DMS79 treated with DMSO at 0.1 percent for 48 hours (cell line): Measurements from ENCODE around the gene CCDC142.
"Not testable (repeated sequence)": the region's sequence is repeated elsewhere in the genome, so short reads cannot be mapped to it uniquely, and the experiment has no call there.

Source experiments
- DNase-seq: peaks from one replicate; lab custom pipeline; 2025; lab: John Stamatoyannopoulos, UW

Gene CCDC142

DNA sequence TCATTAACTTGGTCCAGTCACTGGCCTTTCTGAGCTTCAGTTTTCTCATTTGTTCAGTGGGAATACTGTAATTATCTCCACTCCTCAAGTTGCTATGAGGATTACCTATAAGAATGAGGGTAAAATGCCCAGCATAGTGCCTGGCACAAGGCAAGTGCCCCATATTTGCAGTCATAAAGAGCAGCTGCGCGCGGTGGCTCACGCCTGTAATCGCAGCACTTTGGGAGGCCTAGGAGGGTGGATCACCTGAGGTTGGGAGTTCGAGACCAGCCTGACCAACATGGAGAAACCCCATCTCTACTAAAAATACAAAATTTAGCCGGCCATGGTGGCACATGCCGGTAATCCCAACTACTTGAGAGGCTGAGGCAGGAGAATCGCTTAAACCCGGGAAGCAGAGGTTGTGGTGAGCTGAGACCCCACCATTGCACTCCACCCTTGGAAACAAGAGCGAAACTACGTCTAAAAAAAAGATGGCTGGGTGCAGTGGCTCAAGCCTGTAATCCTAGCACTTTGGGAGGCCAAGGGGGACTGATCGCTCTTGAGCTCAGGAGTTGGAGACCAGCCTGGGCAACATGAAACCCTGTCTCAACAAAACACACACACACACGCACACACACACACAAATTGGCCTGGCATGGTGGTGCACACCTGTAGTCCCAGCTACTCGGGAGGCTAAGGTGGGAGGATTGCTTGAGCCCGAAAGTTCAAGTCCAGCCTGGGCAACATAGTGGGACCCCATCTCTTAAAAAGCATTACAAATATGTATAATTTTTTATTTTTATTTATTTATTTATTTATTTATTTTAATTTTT lies 40.1 kb downstream of the CCDC142 start:
- DNase-seq: not testable (repeated sequence)

DNA sequence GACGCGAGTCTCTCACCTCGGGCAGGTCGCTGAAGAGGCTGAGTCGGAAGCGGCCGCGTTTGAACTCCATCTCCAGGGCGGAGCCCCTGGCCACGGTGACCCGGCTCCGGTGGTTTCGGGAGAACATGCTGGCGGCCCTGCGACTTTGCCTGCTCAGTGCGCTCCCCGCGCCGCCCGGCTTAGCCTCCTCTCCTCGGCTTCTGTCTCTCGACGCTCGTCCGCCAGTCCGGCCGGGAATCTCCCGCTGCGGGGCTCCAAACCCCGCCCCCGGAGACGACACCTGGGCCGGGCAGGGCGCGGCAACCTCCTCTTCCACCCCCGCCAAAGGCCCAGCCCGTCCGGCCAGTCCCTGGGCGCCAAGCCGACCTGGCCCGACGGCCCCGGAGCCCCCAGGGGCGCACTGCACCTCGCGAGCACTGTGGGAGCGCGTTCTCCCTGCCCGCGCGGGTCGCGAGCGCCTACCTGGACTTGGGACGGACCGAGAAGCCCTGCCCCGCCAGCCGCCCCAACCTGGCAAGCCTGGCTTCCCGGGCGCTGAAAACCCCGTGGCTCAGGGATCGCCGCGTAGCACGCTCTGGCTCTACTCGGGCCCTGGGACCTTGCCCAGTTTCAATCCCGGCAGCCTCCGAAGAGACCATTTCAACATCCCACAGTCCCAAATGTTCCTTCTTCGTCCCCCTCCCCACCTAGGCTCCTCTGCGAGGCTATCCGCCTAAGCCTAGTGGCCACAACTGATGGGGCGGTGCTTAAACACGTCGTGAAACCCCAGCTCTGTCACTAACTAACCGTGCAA lies 40.9 kb downstream of the CCDC142 start, which contains the start of gene RTKN:
Gene RTKN (minus strand): TSS at position 248 of the 793 bp plus-strand sequence. CDS start 121 bp downstream, at position 127.
- DNase-seq: peak; percentile 38

DNA sequence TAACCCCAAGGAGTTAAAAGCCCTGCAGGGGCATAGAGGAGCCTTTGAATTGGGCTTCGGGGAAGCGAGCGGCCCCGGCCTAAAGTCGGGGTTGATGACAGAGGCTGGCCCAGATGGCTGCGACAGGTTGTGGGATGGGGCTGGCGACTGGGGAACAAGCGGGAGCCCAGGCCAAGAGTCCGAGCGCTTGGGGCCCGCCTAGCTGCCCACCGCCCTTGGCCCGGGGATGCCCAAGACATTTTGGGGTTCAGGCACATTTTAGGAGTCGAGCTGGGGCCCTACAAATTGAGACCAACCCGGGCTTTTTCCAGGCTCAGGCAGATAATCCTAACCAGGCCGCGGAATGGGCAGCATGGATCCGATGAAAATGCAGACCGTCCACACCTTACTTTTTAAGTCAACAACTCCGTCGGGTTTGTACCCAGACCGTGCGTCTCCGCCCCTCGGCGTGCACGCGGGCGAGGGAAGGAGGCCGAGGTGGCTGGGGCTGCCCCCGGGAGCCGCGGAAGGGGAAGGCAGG lies 41.6 kb downstream of the CCDC142 start:
- no peak for DNase-seq

DNA sequence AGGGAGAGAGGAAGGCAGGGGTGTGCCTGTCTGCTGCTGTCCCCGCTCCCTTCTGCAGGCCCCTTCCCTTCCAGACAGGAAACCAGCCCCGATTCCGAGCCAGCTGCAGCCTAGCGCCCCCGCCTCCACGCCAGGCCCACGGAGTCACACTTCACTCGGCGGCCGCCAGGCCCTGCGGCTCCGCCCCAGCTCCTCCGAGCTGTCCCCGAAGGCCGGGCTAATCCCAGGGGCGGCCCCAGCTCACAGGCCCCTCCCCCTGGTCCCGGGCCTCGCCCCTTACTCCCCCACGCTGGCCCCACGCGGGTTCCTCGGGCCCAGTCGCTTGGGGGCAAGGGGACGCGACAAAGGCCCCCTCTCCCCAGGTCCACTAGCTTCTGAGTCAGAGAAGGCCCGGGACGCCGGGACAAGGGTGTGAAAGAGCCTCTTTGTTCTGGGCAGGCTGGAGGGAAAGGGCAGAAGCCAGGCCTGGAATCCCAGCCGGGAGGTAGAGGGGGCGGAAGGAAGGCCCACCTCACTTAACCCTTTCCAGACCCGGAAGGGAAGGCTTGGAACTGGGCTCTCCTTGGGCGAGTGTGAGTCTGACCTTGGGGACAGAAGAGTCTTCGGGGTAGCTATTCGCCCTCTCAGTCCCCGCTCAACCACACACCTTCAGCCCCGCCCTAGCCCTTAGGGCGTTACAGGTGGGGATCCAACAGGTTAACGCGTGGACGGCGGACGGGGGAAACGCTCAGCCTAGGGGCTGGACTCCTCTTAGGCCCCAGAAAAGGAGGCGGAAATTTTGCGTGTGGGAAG lies 42.2 kb downstream of the CCDC142 start:
- DNase-seq: peak; percentile 85

DNA sequence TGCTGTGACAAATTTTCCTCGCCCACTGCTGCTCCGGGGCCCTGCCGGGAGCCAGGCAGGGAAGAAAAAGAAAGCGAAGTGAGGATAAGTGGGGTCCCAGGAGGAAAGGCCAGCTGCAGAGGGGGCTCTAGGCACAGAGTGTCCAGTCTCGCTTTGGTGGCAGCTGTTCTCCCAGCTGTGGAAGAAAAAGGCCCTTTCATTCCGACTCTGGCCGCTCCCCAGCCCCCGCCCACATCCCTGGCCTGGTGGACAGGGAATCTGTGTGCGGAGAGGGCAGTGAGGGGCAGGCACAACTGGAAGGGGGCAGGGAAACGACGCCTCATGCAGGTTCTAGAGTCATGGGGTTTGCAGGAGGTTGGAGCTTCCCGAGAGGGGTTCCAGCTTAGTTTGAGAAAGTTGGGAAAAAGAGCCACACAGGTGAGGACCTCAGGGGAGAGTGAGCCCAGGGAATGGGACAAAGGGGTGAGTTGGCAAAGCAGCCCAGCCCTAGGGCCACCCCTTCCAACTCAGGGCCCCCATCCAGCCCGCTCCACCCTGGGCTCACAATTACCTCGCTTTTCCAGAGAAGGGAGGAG lies 42.9 kb downstream of the CCDC142 start:
- DNase-seq: no peak

DNA sequence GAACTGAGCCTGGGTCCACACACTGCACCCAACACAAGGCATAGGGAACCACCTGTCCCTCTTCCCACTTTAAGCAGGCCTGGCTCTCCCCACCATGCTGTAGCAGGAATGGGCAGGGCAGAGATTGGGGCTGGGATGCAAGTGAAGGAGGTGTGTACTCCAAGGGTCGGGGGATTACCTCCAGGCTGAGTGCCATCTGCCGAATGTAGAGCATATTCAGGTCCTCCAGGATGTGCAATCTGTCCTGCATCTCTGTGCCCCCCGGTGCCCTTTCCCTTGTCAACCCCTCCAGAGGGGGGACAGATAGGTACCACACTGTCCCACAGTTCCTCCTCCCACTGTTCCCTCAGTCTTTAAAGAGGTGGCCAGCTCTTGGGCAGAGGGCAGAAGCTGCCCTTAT lies 43.4 kb downstream of the CCDC142 start:
- no peak for DNase-seq

DNA sequence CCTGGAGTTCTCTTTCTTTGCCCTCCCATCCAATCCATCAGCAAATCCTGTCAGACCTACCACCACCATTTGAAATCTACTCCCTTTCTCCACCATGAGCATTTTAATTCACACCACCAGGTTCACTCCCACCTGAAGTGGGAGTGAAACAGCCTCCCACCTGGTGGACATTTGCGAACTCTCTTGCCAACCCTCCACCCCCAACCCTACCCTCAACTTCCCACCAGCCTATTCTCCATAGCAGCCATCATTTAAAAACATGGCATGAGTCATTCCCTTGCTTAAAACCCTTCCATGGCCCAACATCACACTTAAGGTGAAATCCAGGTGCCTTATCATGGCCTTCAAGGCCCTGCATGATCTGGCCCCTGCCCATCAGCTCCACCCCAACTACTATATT lies 44.5 kb downstream of the CCDC142 start:
- no peak for DNase-seq

DNA sequence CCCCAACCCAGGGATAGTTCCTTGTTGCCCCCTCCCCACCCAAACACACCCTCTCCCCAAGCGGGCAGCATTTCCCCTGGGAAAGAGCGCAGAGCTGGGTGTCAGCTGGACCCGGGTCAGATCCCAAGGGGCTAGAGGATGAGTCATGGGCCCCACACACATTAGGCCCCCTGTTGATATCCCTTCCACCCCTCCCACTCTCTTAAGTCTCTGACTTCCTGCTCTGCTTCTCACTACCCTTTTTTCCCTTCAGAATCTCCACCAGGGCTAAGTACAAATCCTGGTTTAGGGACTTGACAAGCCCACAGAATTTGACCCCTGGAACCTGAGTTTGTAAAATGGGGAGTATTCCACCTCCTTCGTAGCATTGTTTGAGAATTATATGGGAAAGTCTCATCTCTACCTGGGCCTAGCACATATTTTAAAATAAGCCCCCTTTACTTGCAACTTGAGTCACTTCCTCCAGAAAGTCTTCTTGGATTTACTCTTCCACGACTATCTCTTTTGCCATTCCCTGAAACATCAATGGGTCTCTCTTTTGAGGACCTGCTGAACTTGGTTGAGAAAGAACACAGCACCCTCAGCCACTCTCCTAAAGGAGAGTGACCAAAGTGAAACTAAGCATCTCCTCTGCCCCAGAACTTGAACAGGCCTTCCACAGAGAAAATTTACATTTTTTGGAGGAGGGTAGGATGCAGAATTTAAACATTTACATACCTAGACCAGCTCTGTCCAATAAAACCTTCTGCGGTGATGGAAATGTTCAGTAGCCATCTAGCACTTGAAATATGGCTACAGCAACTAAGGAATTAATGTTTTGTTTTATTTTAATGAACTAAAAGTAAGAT lies 45.7 kb downstream of the CCDC142 start:
- no peak for DNase-seq

DNA sequence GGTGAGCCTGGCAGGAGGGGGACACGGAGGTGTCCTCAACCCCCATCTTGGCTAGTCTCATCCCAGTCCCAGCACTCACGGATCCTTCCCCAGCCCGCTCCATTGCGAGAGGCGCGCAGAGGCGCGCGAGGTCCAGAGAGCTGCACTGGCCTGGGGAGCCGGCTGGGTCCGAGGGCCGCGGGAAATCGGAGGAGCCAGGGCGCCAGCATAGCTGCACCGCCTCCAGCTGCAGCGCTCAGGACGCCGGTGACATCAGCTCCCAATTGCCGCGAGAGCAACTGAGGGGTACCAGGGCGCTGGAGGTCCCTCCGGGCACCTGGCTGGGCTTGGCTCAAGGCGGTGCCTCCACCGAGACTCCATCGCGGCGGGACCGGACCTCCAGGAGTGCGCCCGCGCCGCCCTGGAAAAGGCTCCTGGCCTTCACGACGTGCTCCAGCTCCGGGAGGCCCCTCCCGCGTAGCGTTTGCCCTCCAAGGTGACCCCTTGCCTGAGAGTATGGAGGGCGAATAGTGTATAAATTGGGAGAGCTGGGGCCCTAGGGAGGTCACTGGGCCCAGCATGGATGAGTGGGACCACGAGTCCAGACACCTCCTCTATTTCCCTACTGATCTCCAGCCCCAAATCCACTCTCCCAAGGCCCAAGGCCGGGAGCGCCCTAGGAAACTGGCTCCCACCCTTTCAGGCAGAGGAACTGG lies 46.5 kb downstream of the CCDC142 start:
- DNase-seq: no peak

DNA sequence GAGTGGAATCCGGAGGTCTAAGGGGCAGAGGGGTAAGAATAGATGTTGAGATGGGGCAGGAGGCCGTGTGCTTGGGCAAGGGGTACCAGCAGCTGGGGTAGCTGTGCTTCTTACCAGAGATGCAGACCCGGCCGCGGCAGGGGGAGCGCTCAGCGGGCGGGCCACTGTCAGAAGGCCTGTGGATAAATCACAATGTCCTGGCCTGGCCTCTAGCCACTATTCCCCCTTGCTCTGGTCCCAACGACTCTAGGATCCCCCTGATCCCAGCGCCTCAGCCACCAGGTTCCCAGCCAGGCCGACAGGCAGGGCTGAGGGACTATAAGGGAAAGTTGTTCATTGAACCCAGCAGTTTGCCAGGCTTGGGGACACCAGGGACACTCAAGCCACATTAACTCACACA lies 52.3 kb downstream of the CCDC142 start:
- DNase-seq: no peak

DNA sequence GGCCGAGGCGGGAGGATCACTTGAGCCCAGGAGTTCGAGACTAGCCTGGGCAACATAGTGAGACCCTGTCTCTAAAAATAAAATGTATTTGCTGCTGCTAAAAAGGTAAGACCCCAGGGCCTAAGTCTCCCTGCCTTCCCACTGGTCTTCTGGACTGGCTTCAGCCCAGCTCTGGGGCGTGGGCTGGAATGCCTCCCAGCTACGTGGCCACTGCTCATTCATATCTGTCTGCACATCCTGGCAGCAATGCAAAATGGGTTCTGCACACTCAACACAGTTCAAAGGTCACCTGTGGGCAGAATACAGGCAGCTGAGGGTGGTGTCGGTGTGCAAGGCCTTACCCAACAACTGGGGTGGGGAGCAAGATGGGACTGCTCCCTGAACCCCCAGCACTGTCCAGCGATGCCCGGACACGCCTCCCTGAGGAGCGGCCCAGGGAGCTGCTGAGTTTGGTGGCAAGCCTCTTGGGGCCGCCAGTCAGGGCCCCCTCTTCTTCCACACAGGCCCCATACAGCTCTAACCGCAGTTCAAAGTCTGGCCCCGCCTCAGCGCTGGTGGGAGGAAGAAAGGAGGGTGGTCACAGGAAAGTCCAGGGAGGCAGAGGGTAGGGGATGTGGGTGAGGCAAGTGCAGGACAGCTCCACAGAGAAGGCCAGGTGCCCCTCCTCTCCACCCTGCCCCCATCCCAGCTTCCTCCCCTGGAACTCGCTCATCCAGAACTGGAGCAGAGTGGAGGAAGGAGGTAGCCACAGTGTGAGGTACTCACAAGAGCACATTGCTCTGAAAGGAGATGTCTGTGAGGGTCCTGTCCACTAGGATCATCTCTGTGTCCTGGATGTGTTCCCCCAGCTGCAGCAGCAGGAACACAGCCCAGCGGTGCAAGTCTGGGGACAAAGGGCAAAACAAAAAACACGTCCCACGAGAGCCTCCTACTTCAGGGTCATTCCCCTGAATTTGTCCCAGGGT lies 53.0 kb downstream of the CCDC142 start:
- no peak for DNase-seq

DNA sequence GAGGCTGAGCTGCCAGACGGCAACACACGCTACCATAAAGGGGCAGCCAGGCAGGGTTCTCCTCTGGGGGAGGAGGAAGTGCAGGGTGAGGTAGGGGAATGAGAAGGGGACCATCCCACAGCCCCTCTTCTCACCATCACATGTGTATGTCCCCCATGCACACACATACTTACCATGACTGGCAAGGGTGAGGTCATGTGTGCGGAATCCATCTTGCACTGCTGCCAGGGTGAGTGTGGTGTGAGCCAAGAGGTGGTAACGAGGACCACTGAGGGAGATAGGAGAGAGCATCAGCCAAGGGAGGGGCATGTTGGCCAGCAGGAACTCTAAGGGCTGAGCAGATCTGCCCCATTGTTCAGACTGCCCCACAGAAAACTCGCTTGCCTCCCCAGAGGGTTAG lies 54.1 kb downstream of the CCDC142 start:
- DNase-seq: no peak

DNA sequence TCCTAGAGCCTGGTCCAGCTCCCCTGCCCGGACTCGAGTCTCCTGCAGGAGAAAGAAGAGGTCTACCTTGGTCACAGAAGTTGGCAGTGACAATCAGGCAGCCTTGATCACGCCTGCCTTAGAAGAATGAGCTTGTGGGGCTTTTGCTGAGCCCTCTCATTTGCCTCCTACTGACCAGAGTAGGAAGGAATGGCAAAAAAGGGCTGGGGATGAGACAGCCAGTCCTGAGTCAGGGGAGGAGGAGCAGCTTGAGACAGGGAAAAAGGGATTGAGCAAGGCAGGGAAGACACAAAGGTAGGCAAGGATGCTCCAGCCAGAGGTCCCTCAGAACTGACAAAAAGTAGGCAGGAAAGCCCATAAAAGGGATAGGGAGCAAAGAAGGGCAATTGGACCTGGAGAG lies 55.2 kb downstream of the CCDC142 start:
- DNase-seq: no peak

DNA sequence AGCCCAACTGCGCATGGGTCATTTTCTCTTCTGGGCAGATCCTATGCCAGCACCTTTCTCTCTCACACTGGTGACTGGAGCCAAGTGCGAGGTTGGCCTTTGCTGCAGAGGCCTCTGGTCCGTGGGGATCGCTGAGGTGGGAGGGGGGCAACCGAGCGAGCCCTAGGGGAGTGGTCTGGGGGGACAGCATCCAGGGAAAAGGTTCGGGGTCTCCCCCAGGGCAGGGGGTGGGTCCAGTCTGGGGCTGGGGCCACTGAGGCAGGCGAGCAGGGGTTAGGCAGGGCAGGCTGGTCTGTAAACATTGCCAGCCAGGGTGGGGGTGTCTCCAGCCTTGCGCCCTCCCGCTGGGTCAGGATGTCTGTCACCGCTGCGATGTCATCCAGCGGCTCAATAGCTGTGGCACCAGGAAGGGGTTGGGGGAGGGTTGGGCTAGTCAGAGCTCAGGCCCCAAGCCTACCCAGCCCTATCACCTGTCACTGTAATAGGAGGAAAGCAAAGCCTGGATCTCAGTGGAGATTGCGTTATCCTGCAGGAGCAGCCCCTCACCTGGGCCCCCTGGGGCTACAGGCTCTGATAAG lies 56.5 kb downstream of the CCDC142 start:
- DNase-seq: no peak

DNA sequence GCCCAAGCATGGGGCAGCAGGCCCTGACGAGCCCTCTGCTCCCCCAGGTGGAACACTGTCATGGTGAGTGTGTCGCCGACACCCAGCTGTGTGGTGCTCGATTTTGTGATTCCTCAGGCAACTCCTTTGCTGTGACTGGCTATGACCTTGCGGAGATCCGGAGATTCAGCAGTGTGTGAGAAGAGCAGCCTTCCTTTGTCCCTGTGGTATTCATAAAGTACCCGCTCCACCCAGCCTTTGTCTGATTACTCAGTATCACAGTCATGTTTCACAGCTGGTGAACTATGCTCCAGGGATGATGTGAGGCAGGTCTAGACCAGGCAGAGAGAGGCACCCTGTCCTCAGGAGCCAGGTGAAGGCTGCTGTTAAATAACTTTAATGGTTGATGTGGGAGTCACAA lies 57.3 kb downstream of the CCDC142 start:
- no peak for DNase-seq

DNA sequence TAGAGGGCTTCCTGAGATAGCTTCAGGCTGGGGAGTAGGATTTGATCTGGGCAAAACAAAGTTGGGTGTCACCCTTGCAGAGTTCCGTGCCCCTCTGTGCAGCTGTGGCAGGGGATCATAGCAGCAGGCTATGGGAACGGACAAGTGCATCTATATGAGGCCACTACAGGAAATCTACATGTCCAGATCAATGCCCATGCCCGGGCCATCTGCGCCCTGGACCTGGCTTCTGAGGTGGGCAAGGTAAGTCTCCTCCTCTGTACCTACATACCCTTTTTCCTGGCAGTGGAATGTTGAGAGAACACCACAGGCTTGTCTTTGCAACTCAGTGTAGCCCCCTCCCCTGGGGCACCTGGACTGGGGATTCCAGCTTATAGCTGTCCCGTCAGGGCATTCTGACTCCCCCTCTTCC lies 57.8 kb downstream of the CCDC142 start:
- no peak for DNase-seq

DNA sequence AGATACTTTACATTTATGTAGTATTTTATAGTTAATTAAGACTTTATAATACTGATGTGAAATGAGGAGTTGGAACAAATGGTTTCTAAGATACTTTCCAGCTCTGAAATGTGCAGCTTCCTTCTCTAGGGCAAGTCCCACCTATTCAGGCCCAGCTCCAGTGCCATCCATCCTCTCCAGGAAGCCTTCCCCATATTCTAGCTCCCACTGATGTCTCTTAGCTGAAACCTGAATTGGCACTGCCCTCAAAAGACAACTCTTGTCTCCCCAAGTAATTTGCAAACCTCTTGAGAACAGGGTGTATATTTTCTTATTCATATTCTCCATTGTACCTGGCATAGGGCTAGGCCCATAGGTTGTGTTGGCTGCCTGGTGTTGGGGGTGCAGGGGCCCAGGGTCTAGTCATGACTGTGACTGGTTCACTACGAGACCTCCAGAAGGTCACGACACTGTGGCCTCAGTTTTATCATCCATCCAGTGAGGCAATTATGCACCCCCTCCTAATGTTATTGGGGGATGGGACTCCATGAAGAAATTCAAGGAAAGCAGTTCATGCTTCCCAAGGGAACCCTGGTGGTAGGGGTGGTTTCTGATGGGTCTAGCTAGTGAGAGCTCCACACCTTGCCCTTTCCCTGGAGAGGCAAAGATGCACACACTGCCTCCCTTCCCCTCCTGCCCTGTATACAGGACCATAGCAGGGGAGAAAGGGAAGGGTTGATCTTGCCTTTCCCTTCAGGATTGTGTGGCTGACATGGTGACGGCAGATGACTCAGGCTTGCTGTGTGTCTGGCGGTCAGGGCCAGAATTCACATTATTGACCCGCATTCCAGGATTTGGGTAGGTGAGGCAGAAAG lies 58.4 kb downstream of the CCDC142 start:
- DNase-seq: no peak
